K562 (cell line): ENCODE measurements around the gene GOLIM4. TPM values are rescaled to one million over a fixed set of nuclear protein-coding genes. Genes with fewer than 3 reads are reported as not detected.

Source experiments
- E2F3 ChIP-seq: fragments of 250-450 bp; sonication (Bioruptor Pico); IDR thresholded peaks from 2 replicates; pipeline ENCODE4 v1.4.0; 2020; ENCODE audit warnings: mild to moderate bottlenecking
- NCOR1 ChIP-seq: fragments of 450-650 bp; IDR thresholded peaks from 2 replicates; pipeline ENCODE4 v1.6.1; 2016; ENCODE audit warnings: mild to moderate bottlenecking, moderate library complexity
- NFYB ChIP-seq: IDR thresholded peaks from 2 replicates; pipeline ENCODE4 v1.6.1; 2011; ENCODE audit warnings: mild to moderate bottlenecking, moderate library complexity; ENCODE audit not compliant: insufficient read length; ENCODE audit errors: extremely low read depth
- PRDM10 ChIP-seq: fragments of 450-650 bp; IDR thresholded peaks from 2 replicates; pipeline ENCODE4 v1.6.1; 2018; ENCODE audit not compliant: partially characterized antibody
- PRPF4 ChIP-seq: fragments of 200-400 bp; formaldehyde crosslinking; IDR thresholded peaks from one replicate; pipeline ENCODE4 v1.6.1; 2017; ENCODE audit warnings: low read length, low read depth, mild to moderate bottlenecking; ENCODE audit not compliant: insufficient read depth, poor library complexity, severe bottlenecking
- SREBF2 ChIP-seq: sonication (generic); formaldehyde crosslinking; IDR thresholded peaks from 2 replicates; pipeline ENCODE4 v1.4.0; 2020; ENCODE audit warnings: mild to moderate bottlenecking, missing genetic modification reagents
- TCFL5 ChIP-seq: fragments of 250-450 bp; sonication (Bioruptor Pico); conservative IDR thresholded peaks from 2 replicates; pipeline ENCODE4 v1.6.1; 2021; ENCODE audit warnings: mild to moderate bottlenecking, moderate library complexity, matching md5 sums
- TOE1 ChIP-seq, 2 experiments: fragments of 450-650 bp in 1 of 2; sonication (generic) in 1 of 2; formaldehyde crosslinking in 1 of 2; IDR thresholded peaks; 2 replicates each; pipeline versions ENCODE4 v1.7.1 to v1.8.0; 2016 to 2022; ENCODE audit warnings: borderline replicate concordance in 2 of 2, mild to moderate bottlenecking in 2 of 2, antibody characterized with exemption in 1 of 2, inconsistent platforms in 1 of 2, low read depth in 1 of 2, missing genetic modification reagents in 1 of 2, moderate library complexity in 1 of 2
- ZNF76 ChIP-seq: fragments of 250-450 bp; sonication (Bioruptor Pico); IDR thresholded peaks from 2 replicates; pipeline ENCODE4 v1.4.0; 2020; ENCODE audit warnings: mild to moderate bottlenecking, moderate library complexity, borderline replicate concordance
- polyA plus RNA-seq, 8 experiments: library from polyadenylated mRNA; depleted of rRNA in 4 of 8; stranded (reverse) in 5 of 8; unstranded in 3 of 8; fragments of >200 nt; fragmentation: Nextera tagmentation in 2 of 8; fragmentation: Illumina TruSeq in 1 of 8; extraction: Ambion mirVana in 2 of 8; extraction: Trizol in 1 of 8; gene quantifications; 2 replicates each; pipeline versions ENCODE4 v1.2.1 to v1.2.3, GENCODE V29; 2011 to 2014; ENCODE audit warnings: inconsistent platforms in 1 of 8, missing spikeins in 1 of 8
- total RNA-seq, 7 experiments: library from RNA; depleted of rRNA in 6 of 7; stranded (reverse); fragments of >200 nt in 6 of 7; fragmentation: Illumina TruSeq in 2 of 7; extraction: Trizol in 2 of 7; gene quantifications; 2 replicates each; pipeline versions ENCODE4 v1.2.1 to v1.2.3, GENCODE V29; 2011 to 2021; ENCODE audit warnings: low replicate concordance in 1 of 7
- TF ChIP-seq, protein P1 (sequence below), 2 experiments: IDR thresholded peaks; 2 replicates each; pipeline ENCODE4 v1.6.1; 2012; ENCODE audit warnings: improper control_type of control experiment in 2 of 2, low read depth in 2 of 2, low read length in 2 of 2, borderline replicate concordance in 1 of 2
- TF ChIP-seq, protein P2 (sequence below): sonication (generic); formaldehyde crosslinking; IDR thresholded peaks from 2 replicates; pipeline ENCODE4 v1.8.0; 2022; ENCODE audit warnings: mild to moderate bottlenecking, missing genetic modification reagents
- TF ChIP-seq, protein P3 (sequence below): fragments of 250-450 bp; sonication (Bioruptor Pico); IDR thresholded peaks from 2 replicates; pipeline ENCODE4 v1.4.0; 2020; ENCODE audit warnings: mild to moderate bottlenecking, moderate library complexity

Gene GOLIM4
- total and polyA plus RNA-seq, 9 of the 15 experiments (the other 6 are each of a cell fraction or from before 2014, with no cell fraction given), result 9.3 to 39.4 (median 31.0) TPM

- TF ChIP-seq, protein P1, sequence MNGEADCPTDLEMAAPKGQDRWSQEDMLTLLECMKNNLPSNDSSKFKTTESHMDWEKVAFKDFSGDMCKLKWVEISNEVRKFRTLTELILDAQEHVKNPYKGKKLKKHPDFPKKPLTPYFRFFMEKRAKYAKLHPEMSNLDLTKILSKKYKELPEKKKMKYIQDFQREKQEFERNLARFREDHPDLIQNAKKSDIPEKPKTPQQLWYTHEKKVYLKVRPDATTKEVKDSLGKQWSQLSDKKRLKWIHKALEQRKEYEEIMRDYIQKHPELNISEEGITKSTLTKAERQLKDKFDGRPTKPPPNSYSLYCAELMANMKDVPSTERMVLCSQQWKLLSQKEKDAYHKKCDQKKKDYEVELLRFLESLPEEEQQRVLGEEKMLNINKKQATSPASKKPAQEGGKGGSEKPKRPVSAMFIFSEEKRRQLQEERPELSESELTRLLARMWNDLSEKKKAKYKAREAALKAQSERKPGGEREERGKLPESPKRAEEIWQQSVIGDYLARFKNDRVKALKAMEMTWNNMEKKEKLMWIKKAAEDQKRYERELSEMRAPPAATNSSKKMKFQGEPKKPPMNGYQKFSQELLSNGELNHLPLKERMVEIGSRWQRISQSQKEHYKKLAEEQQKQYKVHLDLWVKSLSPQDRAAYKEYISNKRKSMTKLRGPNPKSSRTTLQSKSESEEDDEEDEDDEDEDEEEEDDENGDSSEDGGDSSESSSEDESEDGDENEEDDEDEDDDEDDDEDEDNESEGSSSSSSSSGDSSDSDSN (IDR thresholded peaks at IDR 0.05; ENCODE audit: borderline replicate concordance in 1 of 2, low read depth in 2 of 2, low read length in 2 of 2), result no peak
- no peak for TF ChIP-seq PRPF4
- TF ChIP-seq E2F3, result no peak
- TF ChIP-seq TOE1 (IDR thresholded peaks at IDR 0.05; ENCODE audit: borderline replicate concordance), result no peak; the same call in 1 of the 2 replicates
- no peak for TF ChIP-seq TOE1 (CRISPR knock-in tag; IDR thresholded peaks at IDR 0.05; ENCODE audit: borderline replicate concordance, low read depth)
- no peak for TF ChIP-seq ZNF76 (CRISPR knock-in tag)
- TF ChIP-seq, protein P2, sequence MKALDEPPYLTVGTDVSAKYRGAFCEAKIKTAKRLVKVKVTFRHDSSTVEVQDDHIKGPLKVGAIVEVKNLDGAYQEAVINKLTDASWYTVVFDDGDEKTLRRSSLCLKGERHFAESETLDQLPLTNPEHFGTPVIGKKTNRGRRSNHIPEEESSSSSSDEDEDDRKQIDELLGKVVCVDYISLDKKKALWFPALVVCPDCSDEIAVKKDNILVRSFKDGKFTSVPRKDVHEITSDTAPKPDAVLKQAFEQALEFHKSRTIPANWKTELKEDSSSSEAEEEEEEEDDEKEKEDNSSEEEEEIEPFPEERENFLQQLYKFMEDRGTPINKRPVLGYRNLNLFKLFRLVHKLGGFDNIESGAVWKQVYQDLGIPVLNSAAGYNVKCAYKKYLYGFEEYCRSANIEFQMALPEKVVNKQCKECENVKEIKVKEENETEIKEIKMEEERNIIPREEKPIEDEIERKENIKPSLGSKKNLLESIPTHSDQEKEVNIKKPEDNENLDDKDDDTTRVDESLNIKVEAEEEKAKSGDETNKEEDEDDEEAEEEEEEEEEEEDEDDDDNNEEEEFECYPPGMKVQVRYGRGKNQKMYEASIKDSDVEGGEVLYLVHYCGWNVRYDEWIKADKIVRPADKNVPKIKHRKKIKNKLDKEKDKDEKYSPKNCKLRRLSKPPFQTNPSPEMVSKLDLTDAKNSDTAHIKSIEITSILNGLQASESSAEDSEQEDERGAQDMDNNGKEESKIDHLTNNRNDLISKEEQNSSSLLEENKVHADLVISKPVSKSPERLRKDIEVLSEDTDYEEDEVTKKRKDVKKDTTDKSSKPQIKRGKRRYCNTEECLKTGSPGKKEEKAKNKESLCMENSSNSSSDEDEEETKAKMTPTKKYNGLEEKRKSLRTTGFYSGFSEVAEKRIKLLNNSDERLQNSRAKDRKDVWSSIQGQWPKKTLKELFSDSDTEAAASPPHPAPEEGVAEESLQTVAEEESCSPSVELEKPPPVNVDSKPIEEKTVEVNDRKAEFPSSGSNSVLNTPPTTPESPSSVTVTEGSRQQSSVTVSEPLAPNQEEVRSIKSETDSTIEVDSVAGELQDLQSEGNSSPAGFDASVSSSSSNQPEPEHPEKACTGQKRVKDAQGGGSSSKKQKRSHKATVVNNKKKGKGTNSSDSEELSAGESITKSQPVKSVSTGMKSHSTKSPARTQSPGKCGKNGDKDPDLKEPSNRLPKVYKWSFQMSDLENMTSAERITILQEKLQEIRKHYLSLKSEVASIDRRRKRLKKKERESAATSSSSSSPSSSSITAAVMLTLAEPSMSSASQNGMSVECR (CRISPR knock-in tag), result peak; percentile 48; the same call in 1 of the 2 replicates
- TF ChIP-seq TCFL5, result no peak
- TF ChIP-seq NCOR1, result peak; percentile 13
- no peak for TF ChIP-seq PRDM10
- no peak for TF ChIP-seq NFYB
- no peak for TF ChIP-seq SREBF2 (CRISPR knock-in tag)
- TF ChIP-seq, protein P3, sequence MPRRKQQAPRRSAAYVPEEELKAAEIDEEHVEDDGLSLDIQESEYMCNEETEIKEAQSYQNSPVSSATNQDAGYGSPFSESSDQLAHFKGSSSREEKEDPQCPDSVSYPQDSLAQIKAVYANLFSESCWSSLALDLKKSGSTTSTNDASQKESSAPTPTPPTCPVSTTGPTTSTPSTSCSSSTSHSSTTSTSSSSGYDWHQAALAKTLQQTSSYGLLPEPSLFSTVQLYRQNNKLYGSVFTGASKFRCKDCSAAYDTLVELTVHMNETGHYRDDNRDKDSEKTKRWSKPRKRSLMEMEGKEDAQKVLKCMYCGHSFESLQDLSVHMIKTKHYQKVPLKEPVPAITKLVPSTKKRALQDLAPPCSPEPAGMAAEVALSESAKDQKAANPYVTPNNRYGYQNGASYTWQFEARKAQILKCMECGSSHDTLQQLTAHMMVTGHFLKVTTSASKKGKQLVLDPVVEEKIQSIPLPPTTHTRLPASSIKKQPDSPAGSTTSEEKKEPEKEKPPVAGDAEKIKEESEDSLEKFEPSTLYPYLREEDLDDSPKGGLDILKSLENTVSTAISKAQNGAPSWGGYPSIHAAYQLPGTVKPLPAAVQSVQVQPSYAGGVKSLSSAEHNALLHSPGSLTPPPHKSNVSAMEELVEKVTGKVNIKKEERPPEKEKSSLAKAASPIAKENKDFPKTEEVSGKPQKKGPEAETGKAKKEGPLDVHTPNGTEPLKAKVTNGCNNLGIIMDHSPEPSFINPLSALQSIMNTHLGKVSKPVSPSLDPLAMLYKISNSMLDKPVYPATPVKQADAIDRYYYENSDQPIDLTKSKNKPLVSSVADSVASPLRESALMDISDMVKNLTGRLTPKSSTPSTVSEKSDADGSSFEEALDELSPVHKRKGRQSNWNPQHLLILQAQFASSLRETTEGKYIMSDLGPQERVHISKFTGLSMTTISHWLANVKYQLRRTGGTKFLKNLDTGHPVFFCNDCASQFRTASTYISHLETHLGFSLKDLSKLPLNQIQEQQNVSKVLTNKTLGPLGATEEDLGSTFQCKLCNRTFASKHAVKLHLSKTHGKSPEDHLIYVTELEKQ, result no peak
Observed at GRCh38 chr3:168096210-168096652, 507 bp upstream of the GOLIM4 start (continued).
